Panc1 (cell line): ENCODE results near the gene KDM2B.

Experiments
- POLR2AphosphoS5 ChIP-seq: IDR thresholded peaks from 2 replicates; pipeline ENCODE4 v1.6.1; 2012; ENCODE audit warnings: mild to moderate bottlenecking, low read depth, low read length, moderate library complexity
- SIN3A ChIP-seq: IDR thresholded peaks from 2 replicates; pipeline ENCODE4 v1.6.1; 2012; ENCODE audit warnings: low read depth, mild to moderate bottlenecking, low read length, moderate library complexity, borderline replicate concordance; ENCODE audit not compliant: insufficient read depth
- TCF7L2 ChIP-seq: IDR thresholded peaks from 2 replicates; pipeline ENCODE4 v1.6.1; 2011; ENCODE audit warnings: mild to moderate bottlenecking, low read depth, low read length, inconsistent platforms
- TF ChIP-seq, protein P1 (sequence below), 2 experiments: IDR thresholded peaks; 2 replicates each; pipeline ENCODE4 v1.6.1; 2011 to 2012; ENCODE audit warnings: low read depth in 2 of 2, control low read depth in 1 of 2, low read length in 1 of 2, mild to moderate bottlenecking in 1 of 2, moderate library complexity in 1 of 2; ENCODE audit not compliant: insufficient read depth in 1 of 2
- TF ChIP-seq, protein P2 (sequence below): fragments of 450-650 bp; IDR thresholded peaks from 2 replicates; pipeline ENCODE4 v1.5.1; 2017; ENCODE audit warnings: mild to moderate bottlenecking

- TF ChIP-seq, protein P1, sequence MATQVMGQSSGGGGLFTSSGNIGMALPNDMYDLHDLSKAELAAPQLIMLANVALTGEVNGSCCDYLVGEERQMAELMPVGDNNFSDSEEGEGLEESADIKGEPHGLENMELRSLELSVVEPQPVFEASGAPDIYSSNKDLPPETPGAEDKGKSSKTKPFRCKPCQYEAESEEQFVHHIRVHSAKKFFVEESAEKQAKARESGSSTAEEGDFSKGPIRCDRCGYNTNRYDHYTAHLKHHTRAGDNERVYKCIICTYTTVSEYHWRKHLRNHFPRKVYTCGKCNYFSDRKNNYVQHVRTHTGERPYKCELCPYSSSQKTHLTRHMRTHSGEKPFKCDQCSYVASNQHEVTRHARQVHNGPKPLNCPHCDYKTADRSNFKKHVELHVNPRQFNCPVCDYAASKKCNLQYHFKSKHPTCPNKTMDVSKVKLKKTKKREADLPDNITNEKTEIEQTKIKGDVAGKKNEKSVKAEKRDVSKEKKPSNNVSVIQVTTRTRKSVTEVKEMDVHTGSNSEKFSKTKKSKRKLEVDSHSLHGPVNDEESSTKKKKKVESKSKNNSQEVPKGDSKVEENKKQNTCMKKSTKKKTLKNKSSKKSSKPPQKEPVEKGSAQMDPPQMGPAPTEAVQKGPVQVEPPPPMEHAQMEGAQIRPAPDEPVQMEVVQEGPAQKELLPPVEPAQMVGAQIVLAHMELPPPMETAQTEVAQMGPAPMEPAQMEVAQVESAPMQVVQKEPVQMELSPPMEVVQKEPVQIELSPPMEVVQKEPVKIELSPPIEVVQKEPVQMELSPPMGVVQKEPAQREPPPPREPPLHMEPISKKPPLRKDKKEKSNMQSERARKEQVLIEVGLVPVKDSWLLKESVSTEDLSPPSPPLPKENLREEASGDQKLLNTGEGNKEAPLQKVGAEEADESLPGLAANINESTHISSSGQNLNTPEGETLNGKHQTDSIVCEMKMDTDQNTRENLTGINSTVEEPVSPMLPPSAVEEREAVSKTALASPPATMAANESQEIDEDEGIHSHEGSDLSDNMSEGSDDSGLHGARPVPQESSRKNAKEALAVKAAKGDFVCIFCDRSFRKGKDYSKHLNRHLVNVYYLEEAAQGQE (IDR thresholded peaks at IDR 0.05; ENCODE audit: insufficient read depth in 1 of 2, low read depth in 2 of 2, low read length in 1 of 2), result no peak
- TF ChIP-seq SIN3A, result no peak
- TF ChIP-seq, protein P2, sequence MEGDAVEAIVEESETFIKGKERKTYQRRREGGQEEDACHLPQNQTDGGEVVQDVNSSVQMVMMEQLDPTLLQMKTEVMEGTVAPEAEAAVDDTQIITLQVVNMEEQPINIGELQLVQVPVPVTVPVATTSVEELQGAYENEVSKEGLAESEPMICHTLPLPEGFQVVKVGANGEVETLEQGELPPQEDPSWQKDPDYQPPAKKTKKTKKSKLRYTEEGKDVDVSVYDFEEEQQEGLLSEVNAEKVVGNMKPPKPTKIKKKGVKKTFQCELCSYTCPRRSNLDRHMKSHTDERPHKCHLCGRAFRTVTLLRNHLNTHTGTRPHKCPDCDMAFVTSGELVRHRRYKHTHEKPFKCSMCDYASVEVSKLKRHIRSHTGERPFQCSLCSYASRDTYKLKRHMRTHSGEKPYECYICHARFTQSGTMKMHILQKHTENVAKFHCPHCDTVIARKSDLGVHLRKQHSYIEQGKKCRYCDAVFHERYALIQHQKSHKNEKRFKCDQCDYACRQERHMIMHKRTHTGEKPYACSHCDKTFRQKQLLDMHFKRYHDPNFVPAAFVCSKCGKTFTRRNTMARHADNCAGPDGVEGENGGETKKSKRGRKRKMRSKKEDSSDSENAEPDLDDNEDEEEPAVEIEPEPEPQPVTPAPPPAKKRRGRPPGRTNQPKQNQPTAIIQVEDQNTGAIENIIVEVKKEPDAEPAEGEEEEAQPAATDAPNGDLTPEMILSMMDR, result no peak
- TF ChIP-seq POLR2AphosphoS5, result no peak
- TF ChIP-seq TCF7L2, result no peak
Observed at GRCh38 chr12:121576851-121577391, 3.9 kb downstream of the KDM2B start.
